IPS-18c (cell line): ENCODE data around the gene ACTR3C.

ENCODE experiments used
- H3K4me3 ChIP-seq: 2 replicates; pipeline ENCODE4 v1.7.0; 2013; ENCODE audit warnings: low read depth, mild to moderate bottlenecking, low read length, moderate library complexity; ENCODE audit not compliant: insufficient read depth
- H3K9me3 ChIP-seq: one replicate; pipeline ENCODE4 v1.6.1; 2013; ENCODE audit warnings: mild to moderate bottlenecking, low read length, moderate library complexity; ENCODE audit not compliant: control insufficient read depth, insufficient read depth

The ACTR3C gene

GRCh38 chr7:150322833-150323681 is at the start of gene ACTR3C, which contains the start of gene LRRC61:
Gene ACTR3C (minus strand): TSS chr7:150323545. CDS start chr7:150295296, 28,249 bp downstream.
Gene LRRC61 (plus strand): TSS chr7:150323355. CDS start chr7:150336862, 13,507 bp downstream.
- no peaks in the 10 kb centered on the region for H3K9me3 ChIP-seq
- peak within 1 kb of the TSS; percentile 71 for H3K4me3 ChIP-seq

- Histone ChIP-seq H3K9me3 (peaks cover 2% of the 10 kb centered on the region), H3K4me3 (no peak overlapping the region)
Observed at GRCh38 chr7:150372271-150373048, 49.1 kb upstream of the ACTR3C start.

- H3K9me3 ChIP-seq, result peaks cover 2% of the 10 kb centered on the region
- no peak overlapping the region for H3K4me3 ChIP-seq
Observed at GRCh38 chr7:150371996-150372270, 48.6 kb upstream of the ACTR3C start.

GRCh38 chr7:150371131-150371995 is 48.0 kb upstream of the ACTR3C start:
- Histone ChIP-seq H3K9me3 (peaks cover 2% of the 10 kb centered on the region), H3K4me3 (no peak overlapping the region)

GRCh38 chr7:150370612-150371071 is 47.3 kb upstream of the ACTR3C start:
- H3K9me3 ChIP-seq, result peaks cover 2% of the 10 kb centered on the region
- H3K4me3 ChIP-seq, result no peak overlapping the region

- Histone ChIP-seq H3K4me3 (peak overlapping the region; percentile 77), H3K9me3 (peaks cover 2% of the 10 kb centered on the region)
Observed at GRCh38 chr7:150369748-150370501, 46.6 kb upstream of the ACTR3C start.

- peak overlapping the region; percentile 77 for H3K4me3 ChIP-seq
- H3K9me3 ChIP-seq, result peaks cover 2% of the 10 kb centered on the region
Observed at GRCh38 chr7:150368884-150369747, 45.8 kb upstream of the ACTR3C start.

GRCh38 chr7:150368096-150368883 is 44.9 kb upstream of the ACTR3C start, which contains the start of gene REPIN1:
Gene REPIN1 (plus strand): TSS chr7:150368822. CDS start chr7:150369712, 890 bp downstream.
- H3K9me3 ChIP-seq, result peaks cover 2% of the 10 kb centered on the region
- peak within 1 kb of the TSS; percentile 77 for H3K4me3 ChIP-seq

- Histone ChIP-seq H3K4me3 (peak overlapping the region; percentile 77), H3K9me3 (peaks cover 2% of the 10 kb centered on the region)
Observed at GRCh38 chr7:150367677-150368095, 44.3 kb upstream of the ACTR3C start.

GRCh38 chr7:150365673-150366398 is 42.5 kb upstream of the ACTR3C start:
- Histone ChIP-seq H3K9me3 (peaks cover 2% of the 10 kb centered on the region), H3K4me3 (no peak overlapping the region)

- Histone ChIP-seq H3K9me3 (peaks cover 2% of the 10 kb centered on the region), H3K4me3 (no peak overlapping the region)
Observed at GRCh38 chr7:150365194-150365593, 41.8 kb upstream of the ACTR3C start.

- no peak overlapping the region for H3K4me3 ChIP-seq
Observed at GRCh38 chr7:150363872-150364271, 40.5 kb upstream of the ACTR3C start.

GRCh38 chr7:150363370-150363769 is 40.0 kb upstream of the ACTR3C start:
- Histone ChIP-seq H3K9me3 (no peaks in the 10 kb centered on the region), H3K4me3 (no peak overlapping the region)

More at GRCh38 chr7:150363872-150364271, 40.5 kb upstream of the ACTR3C start:
- H3K9me3 ChIP-seq, result peaks cover 2% of the 10 kb centered on the region

GRCh38 chr7:150361807-150362621 is 38.7 kb upstream of the ACTR3C start:
- H3K4me3 ChIP-seq, result no peak overlapping the region
- H3K9me3 ChIP-seq, result no peaks in the 10 kb centered on the region
